GM18519 (cell line): ENCODE results near the gene PPP1R14C.

Experiments used
- ATAC-seq: cut with Tn5 transposase; IDR thresholded peaks from one replicate; pipeline ENCODE4 v1.9.1; 2021; ENCODE audit warnings: mild to moderate bottlenecking, moderate library complexity; ENCODE audit not compliant: unreplicated experiment, low FRiP score

The PPP1R14C gene

GRCh38 chr6:150142670-150143515, at the start of gene PPP1R14C:
Gene PPP1R14C, plus strand, starts transcription at chr6:150143044. Its CDS starts 149 bp downstream, at chr6:150143193.
- no peak for ATAC-seq

- no peak for ATAC-seq
These were observed 49.4 kb upstream of the PPP1R14C start for GRCh38 chr6:150093397-150093796.

GRCh38 chr6:150098155-150098554, 44.7 kb upstream of the PPP1R14C start:
- ATAC-seq, result no peak

GRCh38 chr6:150099546-150099945, 43.3 kb upstream of the PPP1R14C start:
- no peak for ATAC-seq

- ATAC-seq, result no peak
These were observed 42.9 kb upstream of the PPP1R14C start for GRCh38 chr6:150099953-150100352.

- no peak for ATAC-seq
These were observed 42.1 kb upstream of the PPP1R14C start for GRCh38 chr6:150100745-150101144.

GRCh38 chr6:150102750-150103270, 40.0 kb upstream of the PPP1R14C start:
- no peak for ATAC-seq

- no peak for ATAC-seq
These were observed 30.6 kb upstream of the PPP1R14C start for GRCh38 chr6:150112233-150112632.

- no peak for ATAC-seq
These were observed 27.1 kb upstream of the PPP1R14C start for GRCh38 chr6:150115769-150116168.

GRCh38 chr6:150116200-150116800, 26.5 kb upstream of the PPP1R14C start:
- ATAC-seq, result no peak

- no peak for ATAC-seq
These were observed 24.6 kb upstream of the PPP1R14C start for GRCh38 chr6:150118203-150118602.

- no peak for ATAC-seq
These were observed 24.2 kb upstream of the PPP1R14C start for GRCh38 chr6:150118627-150119026.

GRCh38 chr6:150119173-150119572, 23.7 kb upstream of the PPP1R14C start:
- no peak for ATAC-seq

- ATAC-seq, result no peak
These were observed 19.2 kb upstream of the PPP1R14C start for GRCh38 chr6:150123645-150124044.

- no peak for ATAC-seq
These were observed 18.6 kb upstream of the PPP1R14C start for GRCh38 chr6:150124235-150124634.

- ATAC-seq, result no peak
These were observed 16.1 kb upstream of the PPP1R14C start for GRCh38 chr6:150126641-150127291.

GRCh38 chr6:150128425-150128824, 14.4 kb upstream of the PPP1R14C start:
- no peak for ATAC-seq

- no peak for ATAC-seq
These were observed 13.0 kb upstream of the PPP1R14C start for GRCh38 chr6:150129616-150130505.

GRCh38 chr6:150133686-150134085, 9.2 kb upstream of the PPP1R14C start:
- no peak for ATAC-seq

GRCh38 chr6:150134280-150134920, 8.4 kb upstream of the PPP1R14C start:
- no peak for ATAC-seq
